Osteoblast (primary cell): ENCODE results near the gene DLGAP1. TPM values are rescaled to one million over a fixed set of nuclear protein-coding genes. Genes with fewer than 3 reads are reported as not detected.

ENCODE experiments used
- DNase-seq: peaks from one replicate; pipeline ENCODE4 v3.0.0; 2011; ENCODE audit warnings: low spot score, mixed read lengths; ENCODE audit not compliant: insufficient read length; ENCODE audit errors: missing footprints
- H2AFZ ChIP-seq: 2 replicates; pipeline ENCODE4 v1.6.0; 2011; ENCODE audit warnings: mild to moderate bottlenecking, low read length
- H3K27ac ChIP-seq: 2 replicates; pipeline ENCODE4 v1.5.1; 2011; ENCODE audit warnings: mild to moderate bottlenecking, low read depth, low read length, moderate library complexity
- H3K27me3 ChIP-seq: 2 replicates; pipeline ENCODE4 v1.6.0; 2012; ENCODE audit warnings: mild to moderate bottlenecking, control low read depth, inconsistent platforms, low read length, moderate library complexity; ENCODE audit not compliant: insufficient read depth
- H3K36me3 ChIP-seq: 2 replicates; pipeline ENCODE4 v1.5.1; 2011; ENCODE audit warnings: mild to moderate bottlenecking, low read length, control low read depth, moderate library complexity; ENCODE audit not compliant: insufficient read depth
- H3K4me1 ChIP-seq: 2 replicates; pipeline ENCODE4 v1.5.1; 2011; ENCODE audit warnings: mild to moderate bottlenecking, low read length, control low read depth, moderate library complexity; ENCODE audit not compliant: insufficient read depth
- H3K4me2 ChIP-seq: 2 replicates; pipeline ENCODE4 v1.6.0; 2011; ENCODE audit warnings: mild to moderate bottlenecking, low read length; ENCODE audit not compliant: insufficient read depth
- H3K4me3 ChIP-seq: fragments of 200-600 bp; sonication (generic); 3 replicates; pipeline ENCODE4 v1.5.1; 2012; ENCODE audit warnings: mild to moderate bottlenecking, low read length, inconsistent platforms; ENCODE audit not compliant: insufficient read depth
- H3K79me2 ChIP-seq: 2 replicates; pipeline ENCODE4 v1.6.0; 2012; ENCODE audit warnings: mild to moderate bottlenecking, low read length, control low read depth, inconsistent platforms; ENCODE audit not compliant: insufficient read depth
- H3K9me3 ChIP-seq: 2 replicates; pipeline ENCODE4 v1.5.1; 2011; ENCODE audit warnings: low read depth, low read length, control low read depth
- H4K20me1 ChIP-seq: 2 replicates; pipeline ENCODE4 v1.6.0; 2012; ENCODE audit warnings: mild to moderate bottlenecking, low read length, control low read depth; ENCODE audit not compliant: insufficient read depth
- CTCF ChIP-seq: IDR thresholded peaks from 2 replicates; pipeline ENCODE4 v1.5.1; 2011; ENCODE audit warnings: mild to moderate bottlenecking, low read depth, low read length, moderate library complexity; ENCODE audit errors: extremely low read depth
- total RNA-seq: library from RNA; depleted of rRNA; stranded (reverse); fragments of >200 nt; gene quantifications from 2 replicates; pipeline ENCODE4 v1.2.3, GENCODE V29; 2012

Gene DLGAP1
- total RNA-seq, 1 donor: not detected

DNA sequence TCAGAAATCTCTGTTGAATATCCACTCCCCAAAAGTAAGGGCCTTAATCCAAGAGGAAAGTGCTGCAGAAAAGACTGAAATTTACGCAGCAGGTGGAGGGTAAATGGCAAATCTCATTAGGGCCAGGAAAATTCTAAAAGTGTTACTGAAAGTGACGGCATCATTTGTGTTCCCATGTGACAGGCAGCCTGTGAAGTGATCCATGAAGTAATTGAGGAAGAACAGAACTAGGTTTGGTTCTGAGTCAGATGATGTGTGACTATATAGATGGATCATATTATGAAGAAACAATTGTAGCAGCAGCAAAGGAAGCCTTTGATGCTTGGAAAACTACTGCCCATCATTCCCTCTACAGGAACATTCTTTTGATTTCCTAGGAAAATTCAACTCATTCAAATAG is 603.9 kb downstream of the DLGAP1 start:
- H3K4me3 ChIP-seq: no peak overlapping the region
- H3K27me3 ChIP-seq: no peaks in the 10 kb centered on the region
- H3K27ac ChIP-seq: no peak overlapping the region
- H2AFZ ChIP-seq: no peak overlapping the region
- no peaks in the 10 kb centered on the region for H3K4me1 ChIP-seq
- no peak for TF ChIP-seq CTCF
- no peak overlapping the region for H3K4me2 ChIP-seq
- DNase-seq: no peak
- no peaks in the 10 kb centered on the region for H3K9me3 ChIP-seq
- no peaks in the 10 kb centered on the region for H3K79me2 ChIP-seq
- no peaks in the 10 kb centered on the region for H4K20me1 ChIP-seq
- no peaks in the 10 kb centered on the region for H3K36me3 ChIP-seq

- no peaks in the 10 kb centered on the region for H3K9me3 ChIP-seq
- H3K79me2 ChIP-seq: no peaks in the 10 kb centered on the region
- no peak overlapping the region for H3K27ac ChIP-seq
- DNase-seq: no peak
- H3K4me3 ChIP-seq: no peak overlapping the region
- H3K36me3 ChIP-seq: no peaks in the 10 kb centered on the region
- H3K4me2 ChIP-seq: no peak overlapping the region
- H4K20me1 ChIP-seq: no peaks in the 10 kb centered on the region
- no peak for TF ChIP-seq CTCF
- H2AFZ ChIP-seq: no peak overlapping the region
- H3K27me3 ChIP-seq: no peaks in the 10 kb centered on the region
- no peaks in the 10 kb centered on the region for H3K4me1 ChIP-seq
Observed at GRCh38 chr18:3848316-3848715, 606.8 kb downstream of the DLGAP1 start.

DNA sequence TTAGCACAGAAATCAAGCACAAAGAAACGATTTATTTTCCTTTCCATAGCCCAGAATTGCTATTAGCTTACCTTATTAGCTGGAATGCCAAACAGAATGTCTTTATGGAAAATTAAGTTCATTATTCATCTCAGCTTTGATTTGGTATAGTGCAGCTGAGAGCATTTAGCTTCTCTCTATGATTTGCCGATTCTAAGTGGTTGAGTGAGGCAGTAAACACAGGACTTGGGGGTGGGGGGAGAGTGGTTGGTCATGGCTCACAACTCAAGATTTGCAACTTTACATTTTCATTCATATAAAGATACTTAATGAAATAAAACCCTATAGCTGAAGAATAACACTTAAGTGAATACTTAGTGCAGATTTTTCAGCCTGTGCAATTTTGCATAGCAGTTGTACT is 609.9 kb downstream of the DLGAP1 start:
- Histone ChIP-seq H3K27ac (no peak overlapping the region), H2AFZ (no peak overlapping the region), H3K79me2 (no peaks in the 10 kb centered on the region), H3K9me3 (no peaks in the 10 kb centered on the region), H3K4me2 (no peak overlapping the region), H3K27me3 (no peaks in the 10 kb centered on the region), H3K36me3 (no peaks in the 10 kb centered on the region), H3K4me3 (no peak overlapping the region), H4K20me1 (no peaks in the 10 kb centered on the region), H3K4me1 (no peaks in the 10 kb centered on the region)
- DNase-seq: no peak
- no peak for TF ChIP-seq CTCF

DNA sequence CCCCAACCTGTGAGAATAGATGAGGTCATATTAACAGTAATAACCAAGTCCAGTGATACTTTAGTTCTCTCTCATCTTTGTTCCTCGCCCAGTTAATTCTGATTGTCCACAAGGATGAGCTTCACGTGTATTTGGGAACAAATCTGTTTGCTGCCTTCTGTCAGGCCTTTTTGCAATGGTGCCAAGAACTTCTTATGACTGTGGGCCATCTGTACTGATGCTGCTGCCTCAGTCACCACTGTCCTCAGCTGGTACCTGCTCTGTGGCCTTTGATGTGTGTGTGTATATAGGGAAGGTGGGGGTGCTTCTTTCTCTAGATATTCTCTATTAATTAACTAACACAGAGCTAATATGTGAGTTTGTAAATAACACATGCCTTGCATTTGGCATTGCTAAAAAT is 612.3 kb downstream of the DLGAP1 start:
- no peaks in the 10 kb centered on the region for H3K27me3 ChIP-seq
- H3K36me3 ChIP-seq: no peaks in the 10 kb centered on the region
- H3K4me2 ChIP-seq: no peak overlapping the region
- no peak for TF ChIP-seq CTCF
- H3K79me2 ChIP-seq: no peaks in the 10 kb centered on the region
- no peak overlapping the region for H3K27ac ChIP-seq
- no peak overlapping the region for H2AFZ ChIP-seq
- no peaks in the 10 kb centered on the region for H3K9me3 ChIP-seq
- no peaks in the 10 kb centered on the region for H4K20me1 ChIP-seq
- no peak for DNase-seq
- H3K4me3 ChIP-seq: no peak overlapping the region
- H3K4me1 ChIP-seq: no peaks in the 10 kb centered on the region
